ENCODE measurements around the gene GAPDHS. TPM values are rescaled to one million over a fixed set of nuclear protein-coding genes. Genes with fewer than 3 reads are reported as not detected.

The GAPDHS gene
- 10 to 100 TPM in 1 of 2 donors, not detected in 1; 13.4 TPM for total RNA-seq

GRCh38 chr19:35533201-35533821 lies at the start of gene GAPDHS:
GAPDHS (plus strand) TSS chr19:35533456; CDS start chr19:35533528, 72 bp downstream.
- no peaks in the 10 kb centered on the region for H3K4me1 ChIP-seq (replicated peaks)
- TF ChIP-seq POLR2A (IDR thresholded peaks at IDR 0.05) (no peak), POLR2AphosphoS5 (IDR thresholded peaks at IDR 0.05) (no peak), CTCF (IDR thresholded peaks at IDR 0.05) (no peak)
- WGBS, result 29% methylated on average over 39 of the region's 39 CpGs
- no peaks in the 10 kb centered on the region for H3K36me3 ChIP-seq
- DNase-seq (ENCODE audit: low spot score), result no peak
- intact Hi-C loops (cut with DNase I), result no loop called here
- H3K4me3 ChIP-seq, result no peak within 1 kb of the TSS
- H3K27ac ChIP-seq, result no peak within 1 kb of the TSS
- no peaks in the 10 kb centered on the region for H3K9me3 ChIP-seq
- H3K27me3 ChIP-seq (replicated peaks; ENCODE audit: insufficient read depth), result no peaks in the 10 kb centered on the region

GRCh38 chr19:35484252-35485036 lies 48.8 kb upstream of the GAPDHS start:
- no peaks in the 10 kb centered on the region for H3K36me3 ChIP-seq
- no peak for DNase-seq (ENCODE audit: low spot score)
- no peaks in the 10 kb centered on the region for H3K4me1 ChIP-seq (replicated peaks)
- no peaks in the 10 kb centered on the region for H3K27me3 ChIP-seq (replicated peaks; ENCODE audit: insufficient read depth)
- no peak overlapping the region for H3K4me3 ChIP-seq
- H3K9me3 ChIP-seq, result no peaks in the 10 kb centered on the region
- 73% methylated on average over 7 of the region's 7 CpGs for WGBS
- intact Hi-C loops (cut with DNase I), result no loop called here
- TF ChIP-seq POLR2AphosphoS5 (IDR thresholded peaks at IDR 0.05) (no peak), CTCF (IDR thresholded peaks at IDR 0.05) (no peak), POLR2A (IDR thresholded peaks at IDR 0.05) (no peak)
- no peak overlapping the region for H3K27ac ChIP-seq

GRCh38 chr19:35486268-35486708 lies 47.0 kb upstream of the GAPDHS start:
- H3K4me1 ChIP-seq (replicated peaks), result no peaks in the 10 kb centered on the region
- DNase-seq (ENCODE audit: low spot score), result no peak
- TF ChIP-seq CTCF (IDR thresholded peaks at IDR 0.05), result no peak
- no peak for TF ChIP-seq POLR2A (IDR thresholded peaks at IDR 0.05)
- TF ChIP-seq POLR2AphosphoS5 (IDR thresholded peaks at IDR 0.05), result no peak
- no peak overlapping the region for H3K27ac ChIP-seq
- no peaks in the 10 kb centered on the region for H3K36me3 ChIP-seq
- H3K27me3 ChIP-seq (replicated peaks; ENCODE audit: insufficient read depth), result no peaks in the 10 kb centered on the region
- intact Hi-C loops (cut with DNase I), result no loop called here
- no peaks in the 10 kb centered on the region for H3K9me3 ChIP-seq
- 74% methylated on average over 3 of the region's 3 CpGs for WGBS
- no peak overlapping the region for H3K4me3 ChIP-seq

GRCh38 chr19:35487656-35488182 lies 45.5 kb upstream of the GAPDHS start:
- no peak for DNase-seq (ENCODE audit: low spot score)
- Histone ChIP-seq H3K27ac (no peak overlapping the region), H3K4me3 (no peak overlapping the region), H3K36me3 (no peaks in the 10 kb centered on the region), H3K27me3 (replicated peaks; ENCODE audit: insufficient read depth) (no peaks in the 10 kb centered on the region), H3K9me3 (no peaks in the 10 kb centered on the region), H3K4me1 (replicated peaks) (no peaks in the 10 kb centered on the region)
- intact Hi-C loops (cut with DNase I), result no loop called here
- TF ChIP-seq CTCF (IDR thresholded peaks at IDR 0.05), result no peak
- no peak for TF ChIP-seq POLR2A (IDR thresholded peaks at IDR 0.05)
- no peak for TF ChIP-seq POLR2AphosphoS5 (IDR thresholded peaks at IDR 0.05)
- WGBS, result 93% methylated on average over 10 of the region's 10 CpGs
